ENCODE data around the gene SHTN1.

DNA sequence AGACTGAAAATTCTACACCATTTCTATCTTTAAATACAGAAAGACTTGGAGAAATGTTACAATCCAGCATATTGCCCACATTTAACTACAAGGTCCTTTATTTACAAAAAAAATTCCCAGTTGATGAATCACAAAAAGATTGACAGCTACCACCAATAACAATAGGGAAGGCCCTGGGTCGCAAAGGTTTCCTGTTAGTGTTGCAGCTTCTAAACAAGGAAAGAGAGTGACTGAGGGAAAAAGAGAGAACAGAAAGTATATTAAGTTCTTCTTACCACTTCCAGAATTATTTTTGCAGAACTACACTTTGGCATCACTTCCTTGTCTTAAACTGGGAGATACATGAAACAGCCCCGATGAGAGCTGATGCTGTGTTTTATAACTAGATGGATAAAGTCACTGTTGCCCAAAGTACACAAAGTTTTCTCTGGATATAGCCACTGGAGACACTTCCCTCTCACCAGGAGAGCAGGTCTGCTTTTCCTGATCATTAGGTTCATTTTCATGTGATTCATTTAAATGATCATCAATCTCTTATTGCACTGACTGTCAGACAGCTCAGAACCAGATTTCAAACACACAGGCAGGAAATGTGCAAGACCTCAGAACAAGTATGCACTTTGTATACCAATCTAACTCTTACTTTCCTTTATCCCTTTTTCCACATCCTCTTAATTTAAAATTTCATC lies 57.0 kb downstream of the SHTN1 start:
- TF ChIP-seq EZH2phosphoT487 (IDR thresholded peaks at IDR 0.05; ENCODE audit: insufficient read depth, low read depth) (no peak), EZH2 (IDR thresholded peaks at IDR 0.05; ENCODE audit: insufficient read depth, poor library complexity, severe bottlenecking) (no peak)

Data from GM23248 (cell line).